ENCODE measurements around the gene ERBB3.

GRCh38 chr12:56130876-56131275 is 50.9 kb downstream of the ERBB3 start:
- TF ChIP-seq CTCF (IDR thresholded peaks at IDR 0.05) (no peak), POLR2A (IDR thresholded peaks at IDR 0.05) (no peak)
